GM03348 (cell line): ENCODE measurements around the gene F10.

Experiments
- DNase-seq: peaks from one replicate; pipeline ENCODE4 v3.0.0; 2012; ENCODE audit warnings: low spot score

F10 gene

DNA sequence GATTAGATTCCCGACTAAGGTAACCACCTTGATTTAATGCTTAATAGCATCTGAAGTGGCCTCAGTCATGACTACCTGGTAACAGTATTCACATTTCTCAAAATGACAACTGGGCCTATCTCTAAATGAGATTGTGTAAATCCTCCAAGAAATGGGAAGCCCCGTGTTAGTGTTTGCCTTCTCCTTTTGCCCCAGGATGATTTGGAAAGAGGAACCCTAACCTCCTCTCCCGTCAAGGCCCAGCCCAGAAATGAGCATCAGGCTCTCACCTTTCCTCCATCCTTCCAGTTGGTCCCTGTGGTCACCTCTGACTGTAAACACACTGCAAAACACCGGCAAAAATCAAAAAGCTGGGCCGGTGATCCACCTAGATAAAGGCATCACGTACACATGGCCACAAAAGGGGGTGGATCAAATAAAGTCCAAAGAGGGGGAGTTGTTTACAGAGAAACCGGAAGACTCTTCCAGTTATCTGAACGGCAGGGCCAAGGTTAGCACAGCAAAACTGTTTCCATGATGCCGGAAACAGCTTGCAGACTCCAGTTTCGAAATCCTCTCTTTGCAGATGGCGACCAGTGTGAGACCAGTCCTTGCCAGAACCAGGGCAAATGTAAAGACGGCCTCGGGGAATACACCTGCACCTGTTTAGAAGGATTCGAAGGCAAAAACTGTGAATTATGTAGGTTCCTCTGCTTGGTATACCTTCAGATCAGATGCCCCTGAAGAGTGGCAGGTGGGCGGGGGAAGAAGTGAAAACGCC, 16.4 kb downstream of the F10 start:
- DNase-seq: no peak

DNA sequence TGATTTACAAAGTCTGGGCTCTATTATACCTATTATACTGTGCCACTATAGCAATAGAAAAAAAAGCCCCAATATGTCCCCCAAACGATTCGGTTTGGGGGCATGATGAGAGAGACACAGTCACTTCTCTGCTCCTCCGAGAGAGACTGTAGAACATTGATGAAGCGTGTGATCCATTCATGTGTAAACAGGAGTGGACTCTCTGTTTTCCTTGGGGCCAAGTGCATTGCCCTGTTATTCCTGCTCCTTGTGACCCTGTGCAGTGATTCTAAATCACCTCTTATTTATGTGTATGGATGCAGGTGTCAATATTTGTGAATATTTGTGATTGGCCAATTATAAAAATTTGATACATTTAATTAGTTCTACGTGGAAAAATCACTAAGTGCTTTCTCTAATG, 17.0 kb downstream of the F10 start:
- DNase-seq: no peak

DNA sequence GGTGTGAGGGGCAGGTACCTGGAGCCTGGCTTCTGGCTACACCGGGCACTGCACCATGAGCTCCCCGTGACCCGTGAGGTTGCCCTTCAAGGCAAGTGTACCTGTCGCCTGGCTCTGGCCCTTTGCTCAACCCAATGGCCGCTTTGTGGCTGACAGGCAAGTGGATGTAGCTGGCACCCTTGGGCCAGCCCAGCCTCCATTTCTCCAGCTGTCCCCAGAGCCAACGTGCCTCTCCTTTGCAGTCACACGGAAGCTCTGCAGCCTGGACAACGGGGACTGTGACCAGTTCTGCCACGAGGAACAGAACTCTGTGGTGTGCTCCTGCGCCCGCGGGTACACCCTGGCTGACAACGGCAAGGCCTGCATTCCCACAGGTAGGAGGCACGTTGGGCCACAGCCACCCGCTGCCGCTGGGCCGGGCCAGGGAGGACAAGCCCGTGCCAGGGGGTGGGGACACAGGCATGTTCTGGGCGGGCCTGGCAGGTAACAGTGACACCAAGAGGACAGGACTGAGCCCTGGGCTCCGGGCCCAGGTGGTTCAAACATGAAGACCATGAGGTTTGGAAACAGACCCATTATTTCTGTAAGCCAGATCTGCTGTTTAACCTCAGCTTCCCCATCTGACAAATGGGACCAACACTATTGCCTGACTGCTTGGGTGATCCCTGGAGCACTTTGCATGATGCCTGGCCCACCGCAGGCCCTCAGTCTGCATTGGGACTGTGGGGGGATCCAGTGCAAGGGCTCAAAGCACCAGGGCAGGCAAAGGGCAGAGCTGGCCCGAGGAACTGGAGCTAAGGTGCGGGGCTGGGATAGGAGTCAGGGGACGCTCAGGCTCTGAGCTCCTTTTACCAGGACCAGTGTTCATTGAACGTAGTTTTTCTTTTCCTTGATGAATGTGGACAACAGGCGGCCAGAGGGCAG, 18.3 kb downstream of the F10 start:
- no peak for DNase-seq

DNA sequence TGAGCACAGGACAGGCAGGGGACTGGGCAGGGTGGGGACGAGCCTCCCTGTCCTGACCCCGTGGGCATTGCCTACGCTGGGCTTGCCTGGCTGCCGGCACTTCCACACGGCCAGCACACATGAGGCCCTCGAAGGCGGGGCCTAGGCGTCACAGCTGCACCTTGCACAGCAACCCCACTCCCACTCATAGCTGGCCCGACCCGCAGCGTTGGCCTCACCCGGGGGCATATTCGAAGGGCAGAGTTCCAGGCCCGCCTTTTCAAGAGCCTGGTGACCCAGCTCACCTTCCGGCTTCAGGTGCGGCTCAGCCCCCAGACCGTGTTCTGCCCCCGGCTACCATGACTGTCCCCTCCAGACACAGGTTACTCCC, 19.0 kb downstream of the F10 start:
- no peak for DNase-seq

DNA sequence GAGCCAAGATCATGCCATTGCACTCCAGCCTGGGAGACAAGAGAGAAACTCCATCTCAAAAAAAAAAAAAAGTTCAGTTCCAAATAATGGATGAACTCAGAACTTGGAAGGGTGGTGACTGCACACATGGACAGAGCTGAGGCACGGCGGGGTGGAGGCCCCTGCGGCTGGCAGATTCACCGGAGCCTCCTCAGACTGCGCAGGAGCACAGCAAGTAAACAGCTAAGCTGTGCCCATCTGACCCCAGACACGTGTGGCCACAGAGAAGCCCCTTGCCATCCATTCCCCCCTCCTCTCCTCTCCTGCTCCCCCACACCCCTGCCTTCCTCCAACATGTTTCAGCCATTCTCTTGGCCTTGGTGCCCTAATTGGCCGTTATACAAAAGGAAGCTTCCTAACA, 20.3 kb downstream of the F10 start:
- peak; percentile 27 for DNase-seq

DNA sequence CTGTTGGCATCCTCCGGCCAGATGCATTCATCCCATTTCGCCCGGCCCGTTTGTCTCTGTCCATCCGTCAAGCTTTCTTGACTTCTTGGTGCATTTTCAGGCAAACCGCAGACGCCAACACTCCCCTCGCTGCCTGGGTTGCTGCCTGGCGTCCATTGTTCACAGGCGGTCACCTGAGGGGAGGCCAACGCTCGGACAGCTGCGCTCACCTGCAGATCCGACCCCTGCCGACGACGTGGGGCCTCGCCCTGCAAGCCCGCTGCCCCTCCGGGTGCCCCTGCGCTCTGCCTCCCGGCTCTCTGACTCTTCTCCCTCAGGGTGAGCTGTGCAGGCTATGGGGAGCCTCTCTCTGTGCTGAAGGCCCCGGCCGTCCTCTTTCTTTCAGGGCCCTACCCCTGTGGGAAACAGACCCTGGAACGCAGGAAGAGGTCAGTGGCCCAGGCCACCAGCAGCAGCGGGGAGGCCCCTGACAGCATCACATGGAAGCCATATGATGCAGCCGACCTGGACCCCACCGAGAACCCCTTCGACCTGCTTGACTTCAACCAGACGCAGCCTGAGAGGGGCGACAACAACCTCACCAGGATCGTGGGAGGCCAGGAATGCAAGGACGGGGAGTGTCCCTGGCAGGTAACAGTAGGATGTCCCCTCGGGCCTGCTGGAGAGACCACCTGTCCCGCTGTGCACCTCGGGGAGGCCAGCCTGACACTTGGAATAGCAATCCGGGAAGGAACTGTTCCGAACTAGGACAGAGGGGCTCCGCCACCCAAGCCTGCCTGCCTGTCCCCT, 21.1 kb downstream of the F10 start:
- DNase-seq: no peak

DNA sequence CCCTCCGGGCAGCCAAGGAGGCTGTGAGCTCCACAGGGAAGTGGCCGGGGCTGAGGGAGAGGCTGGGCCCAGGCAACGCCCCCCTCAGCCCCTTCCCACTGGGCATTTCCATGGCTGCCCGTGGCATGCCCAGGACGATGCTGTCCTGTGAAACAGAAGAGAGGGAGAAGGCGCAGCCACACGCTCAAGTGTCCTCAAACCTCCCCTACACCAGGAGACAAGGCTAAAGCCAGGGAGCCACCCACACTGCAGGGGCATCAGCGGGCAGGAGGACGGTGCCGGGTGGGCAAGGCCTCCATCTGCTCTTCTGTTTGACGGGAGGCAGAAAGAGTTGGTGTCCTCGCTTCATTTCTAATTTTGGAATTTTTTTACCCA, 21.6 kb downstream of the F10 start:
- no peak for DNase-seq

DNA sequence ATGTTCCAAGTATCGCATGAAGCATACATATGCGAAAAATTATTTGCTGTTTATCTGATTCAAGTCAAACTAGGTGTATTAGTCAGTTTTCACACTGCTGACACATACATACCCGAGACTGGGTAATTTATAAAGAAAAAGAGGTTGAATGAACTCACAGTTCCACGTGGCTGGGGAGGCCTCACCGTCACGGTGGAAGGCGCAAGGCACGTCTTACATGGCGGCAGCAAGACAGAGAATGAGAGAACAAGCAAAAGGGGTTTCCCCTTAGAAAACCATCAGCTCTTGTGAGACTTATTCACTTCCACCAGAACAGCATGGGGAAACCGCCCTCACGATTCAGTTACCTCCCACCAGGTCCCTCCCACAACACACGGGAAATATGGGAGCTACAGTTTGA, 22.9 kb downstream of the F10 start:
- no peak for DNase-seq

DNA sequence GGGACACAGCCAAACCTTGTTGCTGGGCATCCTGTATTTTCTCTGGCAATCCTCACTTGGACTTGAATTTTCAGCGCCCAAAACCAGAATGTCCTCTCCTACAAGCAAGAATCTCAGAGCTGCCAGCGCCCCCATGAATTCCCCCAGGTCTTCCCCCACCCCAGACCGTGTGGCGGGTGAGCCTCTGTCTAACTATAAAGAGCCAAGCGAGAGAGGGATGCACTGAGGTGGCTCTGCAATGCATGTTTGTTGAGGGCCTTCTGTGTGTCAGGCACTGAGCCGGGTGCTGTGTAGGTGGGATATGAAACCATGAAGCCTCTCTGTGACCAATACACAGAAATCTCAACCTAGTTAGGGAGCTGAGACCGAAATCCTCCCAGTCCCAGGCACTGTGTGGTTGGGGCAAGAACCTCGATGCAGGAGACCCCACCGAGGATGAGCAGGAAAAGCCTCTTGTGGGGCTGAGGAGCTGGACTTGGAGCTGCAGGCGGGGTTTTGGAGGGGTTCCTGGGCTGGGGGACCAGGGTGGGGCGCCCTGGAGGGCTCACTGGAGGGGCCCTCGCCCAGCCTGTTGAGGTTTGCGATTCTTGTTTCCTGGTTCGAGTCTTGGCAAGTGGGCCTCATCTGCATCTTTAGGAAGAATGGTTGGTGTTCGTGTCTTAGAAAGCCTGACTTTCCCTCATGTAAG, 23.5 kb downstream of the F10 start:
- no peak for DNase-seq

DNA sequence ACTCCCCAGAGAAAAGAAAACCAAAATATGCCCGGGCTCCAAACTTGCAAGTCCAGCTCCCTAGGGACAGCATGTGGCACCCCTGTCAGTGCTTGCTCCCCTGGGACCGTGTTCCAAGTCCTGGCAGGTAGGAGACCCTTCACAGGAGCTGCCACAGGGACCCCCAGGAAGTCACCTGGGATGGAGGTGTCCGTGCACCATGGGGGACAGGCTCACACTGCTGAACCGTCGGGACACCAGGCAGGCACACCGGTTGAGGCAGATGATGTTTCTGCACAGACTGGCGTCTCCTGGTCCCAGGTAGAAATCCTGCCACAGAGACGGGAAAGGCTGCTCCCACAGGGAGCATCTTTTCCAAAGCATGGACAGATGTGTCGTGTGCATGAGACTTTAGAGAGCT, 24.2 kb downstream of the F10 start:
- no peak for DNase-seq

DNA sequence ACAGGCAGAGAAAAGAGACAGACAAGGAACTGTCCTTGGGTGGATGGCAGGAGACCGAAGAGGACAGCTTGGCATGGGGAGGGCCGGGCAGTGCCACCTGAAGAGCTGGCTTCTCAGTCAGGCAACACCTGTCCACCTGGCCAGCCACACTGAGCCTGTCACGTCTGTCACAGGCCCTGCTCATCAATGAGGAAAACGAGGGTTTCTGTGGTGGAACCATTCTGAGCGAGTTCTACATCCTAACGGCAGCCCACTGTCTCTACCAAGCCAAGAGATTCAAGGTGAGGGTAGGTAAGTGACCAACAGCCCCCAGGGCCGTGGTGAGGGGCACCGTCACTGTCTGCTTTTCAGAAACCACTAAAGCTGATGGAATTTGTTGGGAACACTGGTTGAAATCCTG, 24.6 kb downstream of the F10 start:
- no peak for DNase-seq

DNA sequence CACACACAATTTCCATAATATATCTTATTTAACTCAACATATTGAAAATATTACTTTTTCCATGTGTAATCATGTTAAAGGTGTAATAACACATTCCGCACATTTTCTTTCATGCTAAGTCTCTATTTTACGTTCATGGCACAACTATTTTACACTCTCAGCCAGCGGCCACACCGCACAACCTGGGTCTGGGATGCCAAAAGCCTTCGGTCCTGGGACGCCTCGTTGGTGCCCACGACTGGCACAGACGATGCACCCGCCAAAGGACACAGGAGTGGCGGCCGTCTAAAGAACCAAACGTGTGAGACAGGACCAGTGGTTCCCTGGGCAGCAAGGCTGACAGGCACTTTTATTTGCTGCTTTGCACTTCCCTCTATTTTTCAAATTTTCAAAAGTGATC, 25.8 kb downstream of the F10 start:
- no peak for DNase-seq

DNA sequence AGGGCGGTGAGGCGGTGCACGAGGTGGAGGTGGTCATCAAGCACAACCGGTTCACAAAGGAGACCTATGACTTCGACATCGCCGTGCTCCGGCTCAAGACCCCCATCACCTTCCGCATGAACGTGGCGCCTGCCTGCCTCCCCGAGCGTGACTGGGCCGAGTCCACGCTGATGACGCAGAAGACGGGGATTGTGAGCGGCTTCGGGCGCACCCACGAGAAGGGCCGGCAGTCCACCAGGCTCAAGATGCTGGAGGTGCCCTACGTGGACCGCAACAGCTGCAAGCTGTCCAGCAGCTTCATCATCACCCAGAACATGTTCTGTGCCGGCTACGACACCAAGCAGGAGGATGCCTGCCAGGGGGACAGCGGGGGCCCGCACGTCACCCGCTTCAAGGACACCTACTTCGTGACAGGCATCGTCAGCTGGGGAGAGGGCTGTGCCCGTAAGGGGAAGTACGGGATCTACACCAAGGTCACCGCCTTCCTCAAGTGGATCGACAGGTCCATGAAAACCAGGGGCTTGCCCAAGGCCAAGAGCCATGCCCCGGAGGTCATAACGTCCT, 26.4 kb downstream of the F10 start:
- no peak for DNase-seq

DNA sequence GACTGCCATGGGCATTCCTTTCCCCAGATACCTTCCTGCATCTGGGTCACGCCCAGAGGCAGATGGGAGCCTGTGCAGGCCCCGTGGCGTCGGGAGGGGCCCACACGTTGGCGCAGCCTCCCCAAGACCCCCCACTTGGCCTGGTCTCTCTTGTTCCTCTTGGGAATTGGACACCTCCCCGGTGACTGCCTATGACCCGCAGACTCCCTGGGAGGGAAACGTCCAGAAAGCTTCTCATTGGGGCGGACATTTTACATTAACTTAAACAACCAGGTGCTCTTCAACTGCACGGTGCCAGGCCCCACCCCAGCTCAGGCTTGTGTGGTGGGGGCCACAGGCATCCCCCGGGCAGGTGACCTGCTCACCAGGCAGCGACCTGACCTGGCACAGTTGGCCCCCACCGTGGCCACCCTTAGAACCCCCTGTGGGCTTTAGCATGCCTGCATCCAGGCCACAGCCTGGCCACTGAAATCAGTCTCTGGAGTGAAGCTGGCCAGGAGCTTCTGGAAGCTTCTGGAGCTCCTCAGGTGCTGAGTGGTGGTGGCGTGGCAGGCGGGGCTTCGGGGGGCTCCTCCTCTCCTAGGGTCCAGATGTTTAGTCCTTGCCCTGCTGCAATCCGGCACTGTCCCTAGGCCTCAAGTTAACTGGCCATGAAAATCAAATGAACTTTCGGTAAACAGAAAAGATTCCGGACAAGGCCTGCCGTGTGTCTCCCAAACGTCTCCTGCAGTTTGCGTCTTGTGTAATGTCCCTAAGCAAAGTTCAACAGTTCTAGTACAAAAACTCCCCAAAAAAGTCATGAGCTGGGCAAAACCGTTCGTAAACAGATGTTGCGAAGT, 27.3 kb downstream of the F10 start:
- no peak for DNase-seq

DNA sequence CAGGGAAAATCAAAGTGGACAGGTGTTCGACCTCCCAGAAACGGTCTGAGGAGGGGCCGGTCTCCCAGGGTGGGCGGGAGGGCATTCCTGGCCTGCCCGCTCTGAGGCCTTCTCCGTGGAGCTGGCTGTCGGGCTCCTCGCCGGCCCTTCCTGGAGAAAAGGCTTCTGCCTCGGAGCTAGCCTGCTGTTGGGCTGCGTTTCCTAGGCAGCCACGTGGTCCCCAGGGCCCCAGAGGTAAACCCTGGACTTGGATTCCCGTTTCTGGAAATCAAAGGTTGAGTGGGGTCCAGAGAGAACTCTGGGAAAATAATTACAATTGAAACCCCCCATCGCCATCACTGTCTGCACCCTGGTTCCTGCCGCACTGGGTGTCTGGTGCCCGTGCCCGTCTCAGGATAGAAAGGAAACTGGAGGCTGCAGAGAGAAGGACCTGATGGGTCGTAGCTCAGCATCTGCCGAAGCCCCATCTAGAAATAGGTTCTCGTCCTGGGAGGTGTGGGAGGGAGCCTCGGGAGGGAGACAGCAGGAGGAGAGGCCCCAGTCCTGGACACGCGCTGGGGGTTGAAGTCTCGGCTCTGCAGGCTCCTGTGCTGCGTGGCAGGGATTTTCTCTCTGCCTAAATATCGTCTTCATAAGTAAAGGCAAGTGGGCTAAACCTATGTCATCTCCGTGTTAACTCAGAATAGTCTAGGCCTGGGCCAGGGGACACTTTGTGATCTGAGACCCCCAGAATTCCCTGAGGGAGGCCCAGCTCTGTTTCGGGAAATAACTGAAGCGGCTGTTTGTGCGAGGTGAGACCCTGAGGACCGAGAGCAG, 28.2 kb downstream of the F10 start:
- no peak for DNase-seq

DNA sequence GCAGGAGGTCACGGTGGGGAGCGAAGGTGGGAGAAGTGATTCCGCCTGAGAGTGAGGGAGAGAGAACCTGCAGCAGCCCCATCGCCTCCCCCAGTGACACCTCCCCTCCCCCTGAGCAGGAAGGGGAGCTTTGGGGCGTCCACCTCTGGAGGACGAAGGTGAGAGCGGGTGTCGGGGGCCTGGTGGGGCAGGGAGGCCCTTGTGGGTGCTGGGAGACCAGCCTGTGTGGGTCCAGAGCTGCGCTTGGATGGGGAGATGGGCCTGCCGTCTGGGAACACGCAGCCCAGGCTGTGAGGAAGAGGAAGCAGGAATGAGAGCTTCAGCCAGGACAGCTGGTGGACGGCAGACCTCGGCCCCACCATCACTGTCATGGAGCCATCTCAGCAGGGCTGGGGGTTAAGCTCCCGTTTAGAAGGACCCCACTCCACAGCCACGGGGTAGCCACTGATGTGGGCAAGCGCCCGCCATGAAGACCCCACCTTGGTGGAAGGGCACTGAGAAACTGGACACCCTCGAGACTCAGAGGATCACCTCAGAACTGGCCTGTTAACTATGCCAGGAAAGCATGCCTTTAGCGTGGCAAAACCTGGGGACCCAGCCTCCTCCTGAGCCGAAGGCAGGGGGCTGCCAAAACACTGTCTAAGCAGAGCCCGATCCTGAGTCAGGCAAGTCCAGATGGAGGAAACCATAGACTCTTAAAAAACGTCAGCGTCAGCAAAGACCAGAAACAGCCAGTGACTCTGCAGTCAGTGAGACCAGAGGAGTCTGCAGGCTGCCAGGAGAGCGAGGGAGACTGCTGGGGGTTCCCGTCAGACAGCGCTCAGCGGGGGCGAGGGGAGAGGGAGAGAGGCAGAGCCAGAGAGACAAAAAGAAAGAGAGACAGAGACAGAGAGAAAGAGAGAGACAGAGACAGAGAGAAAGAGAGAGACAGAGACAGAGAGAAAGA, 29.4 kb downstream of the F10 start:
- peak; percentile 67 for DNase-seq

DNA sequence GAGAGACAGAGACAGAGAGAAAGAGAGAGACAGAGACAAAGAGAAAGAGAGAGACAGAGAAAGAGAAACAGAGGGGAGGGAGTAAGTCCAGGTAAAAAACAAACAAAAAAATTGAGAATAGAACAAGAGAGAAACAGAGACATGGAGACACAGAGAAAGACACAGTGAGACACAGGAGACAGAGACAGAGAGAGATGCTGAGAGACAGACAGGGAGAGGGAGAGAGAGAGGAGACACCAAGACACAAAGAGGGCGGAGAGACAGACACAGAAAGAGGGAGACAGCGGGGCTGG, 30.0 kb downstream of the F10 start:
- DNase-seq: no peak

DNA sequence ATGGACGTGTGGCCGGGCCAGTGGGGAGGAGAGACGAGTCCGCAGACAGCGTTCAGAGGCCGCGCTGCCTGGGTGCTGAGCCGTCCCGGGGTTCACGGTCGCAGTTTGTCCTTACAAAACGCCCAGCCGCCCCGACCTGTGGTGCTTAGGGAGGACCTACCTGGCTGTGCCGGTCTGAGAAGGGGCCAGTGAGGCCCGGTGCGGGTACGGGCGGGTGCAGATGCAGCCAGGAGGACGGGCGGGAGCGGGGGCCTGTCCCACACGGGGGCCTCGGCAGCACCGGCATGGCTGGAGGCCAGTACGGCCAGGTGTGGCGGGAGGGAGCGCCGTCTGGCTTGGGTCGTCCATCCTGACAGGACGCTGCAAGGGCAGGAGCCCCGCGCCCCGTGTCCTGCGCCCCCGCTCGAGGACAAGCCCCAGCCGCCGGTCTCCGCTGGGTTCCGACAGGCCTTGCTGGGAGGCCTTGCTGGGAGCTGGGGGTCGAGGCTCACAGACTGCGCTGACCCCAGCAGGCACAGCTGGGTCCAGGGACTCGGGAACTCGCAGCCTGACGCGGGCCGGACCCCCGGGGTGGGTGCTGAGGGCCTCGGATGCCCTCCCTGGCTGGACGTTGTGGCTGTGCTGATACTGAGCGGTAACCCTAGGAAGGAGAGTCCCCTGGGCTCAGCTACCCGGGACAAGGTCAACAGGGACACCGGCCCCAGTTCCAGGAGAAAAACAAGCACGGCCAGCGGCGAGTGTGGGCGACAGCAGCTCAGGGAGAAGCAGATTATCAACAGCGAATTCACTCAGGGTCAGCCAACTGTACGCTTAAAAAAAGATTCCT, 30.6 kb downstream of the F10 start:
- peak; percentile 57 for DNase-seq
